Panc1 (cell line): Measurements from ENCODE around the gene SNRNP48. TPM values are rescaled to one million over a fixed set of nuclear protein-coding genes. Genes with fewer than 3 reads are reported as not detected.

ENCODE experiments used
- ATAC-seq: fragments of 200-7000 bp; cut with Tn5 transposase; 2 replicates; pipeline ENCODE4 v1.9.1; 2020; ENCODE audit warnings: mild to moderate bottlenecking, moderate library complexity
- BruUV-seq: library from RNA; stranded (reverse); fragments of 400-500 nt; replicated peaks from 2 replicates; lab custom pipeline; 2021; lab: Mats Ljungman, UMichigan
- CTCF ChIA-PET: fragments of 300-600 bp; sonication (Branson Sonifier 250); formaldehyde crosslinking; loops from one replicate; lab custom pipeline; 2022; ENCODE audit warnings: antibody characterized with exemption; lab: Charles Lee
- POLR2A ChIA-PET: fragments of 300-600 bp; sonication (Branson Sonifier 250); formaldehyde crosslinking; loops from one replicate; lab custom pipeline; 2022; ENCODE audit warnings: antibody characterized with exemption; lab: Charles Lee
- DNase-seq: peaks from one replicate; pipeline ENCODE4 v3.0.0-alpha.2; 2010; ENCODE audit warnings: low read depth, low spot score
- H3K27ac ChIP-seq: 2 replicates; pipeline ENCODE4 v1.5.1; 2011; ENCODE audit warnings: mild to moderate bottlenecking, low read length, inconsistent platforms
- H3K27me3 ChIP-seq: fragments of 200-500 bp; sonication (Bioruptor generic); 2 replicates; pipeline ENCODE4 v1.6.0; 2014; ENCODE audit warnings: low read length, inconsistent platforms; ENCODE audit not compliant: control insufficient read depth, insufficient read depth
- H3K36me3 ChIP-seq: fragments of 200-500 bp; sonication (Bioruptor generic); 2 replicates; pipeline ENCODE4 v1.5.1; 2014; ENCODE audit warnings: inconsistent platforms, mild to moderate bottlenecking, low read length, moderate library complexity; ENCODE audit not compliant: control insufficient read depth, insufficient read depth
- H3K4me1 ChIP-seq: 2 replicates; pipeline ENCODE4 v1.5.1; 2011; ENCODE audit warnings: inconsistent platforms, mild to moderate bottlenecking, low read length, moderate library complexity; ENCODE audit not compliant: control insufficient read depth, insufficient read depth
- H3K4me3 ChIP-seq, 2 experiments: 2 replicates each; pipeline ENCODE4 v1.5.1; 2011 to 2012; ENCODE audit warnings: low read depth in 2 of 2, low read length in 2 of 2, mild to moderate bottlenecking in 2 of 2, inconsistent platforms in 1 of 2, moderate library complexity in 1 of 2
- H3K9me3 ChIP-seq: fragments of 200-500 bp; sonication (Bioruptor generic); 2 replicates; pipeline ENCODE4 v1.5.1; 2014; ENCODE audit warnings: low read depth, mild to moderate bottlenecking, inconsistent platforms, low read length, moderate library complexity; ENCODE audit not compliant: control insufficient read depth, insufficient read depth
- POLR2AphosphoS5 ChIP-seq: IDR thresholded peaks from 2 replicates; pipeline ENCODE4 v1.6.1; 2012; ENCODE audit warnings: mild to moderate bottlenecking, low read depth, low read length, moderate library complexity
- SIN3A ChIP-seq: IDR thresholded peaks from 2 replicates; pipeline ENCODE4 v1.6.1; 2012; ENCODE audit warnings: low read depth, mild to moderate bottlenecking, low read length, moderate library complexity, borderline replicate concordance; ENCODE audit not compliant: insufficient read depth
- TCF7L2 ChIP-seq: IDR thresholded peaks from 2 replicates; pipeline ENCODE4 v1.6.1; 2011; ENCODE audit warnings: mild to moderate bottlenecking, low read depth, low read length, inconsistent platforms
- in situ Hi-C: cut with HindIII; loops from 2 replicates; pipeline ENCODE4 v1.10.0; 2016; ENCODE audit warnings: low sequenced_read_pairs, low pct_unique_long_range_greater_than_20kb
- intact Hi-C: fragments of 100-400 bp; cut with micrococcal nuclease; formaldehyde crosslinking; loops from one replicate; pipeline ENCODE4 v1.10.0; 2022; ENCODE audit not compliant: unreplicated experiment
- total RNA-seq: library from RNA; stranded (reverse); gene quantifications from one replicate; pipeline ENCODE4 v1.2.1, GENCODE V29; 2021; ENCODE audit not compliant: unreplicated experiment
- TF ChIP-seq, protein P1 (sequence below), 2 experiments: IDR thresholded peaks; 2 replicates each; pipeline ENCODE4 v1.6.1; 2011 to 2012; ENCODE audit warnings: low read depth in 2 of 2, control low read depth in 1 of 2, low read length in 1 of 2, mild to moderate bottlenecking in 1 of 2, moderate library complexity in 1 of 2; ENCODE audit not compliant: insufficient read depth in 1 of 2
- TF ChIP-seq, protein P2 (sequence below): fragments of 450-650 bp; IDR thresholded peaks from 2 replicates; pipeline ENCODE4 v1.5.1; 2017; ENCODE audit warnings: mild to moderate bottlenecking

The SNRNP48 gene
- total RNA-seq, 1 experiment from 2014 or later = 10.7 TPM

DNA sequence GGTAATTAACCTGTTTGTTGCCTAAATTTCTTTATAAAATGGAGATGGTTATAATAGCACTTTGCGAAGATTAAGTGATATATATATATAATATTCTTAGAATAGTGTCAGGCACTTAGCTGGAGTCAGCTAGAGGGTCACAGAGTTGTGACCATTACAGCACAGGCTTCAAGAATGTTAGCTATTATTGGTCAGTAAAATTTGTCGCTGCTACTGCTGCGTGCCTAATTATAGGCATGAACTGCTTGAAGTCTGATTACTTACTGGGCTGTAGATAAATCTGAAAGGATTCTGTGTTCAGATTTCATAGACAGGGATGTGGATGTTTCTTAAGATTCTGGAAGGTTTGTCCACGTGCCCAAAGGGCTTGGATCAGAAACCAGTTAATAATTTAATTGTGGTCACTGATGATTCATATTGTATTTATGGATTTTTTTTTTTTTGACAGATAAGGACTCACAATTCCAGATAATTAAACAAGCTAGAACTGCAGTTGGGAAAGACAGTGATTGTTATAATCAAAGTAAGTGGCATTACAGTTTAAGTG is 4.7 kb downstream of the SNRNP48 start:
- H3K9me3 ChIP-seq = no peaks in the 10 kb centered on the region
- in situ Hi-C loops = no loop called here
- ChIA-PET POLR2A (interaction anchor here (0.5 kb wide), 1 partner anchor 128 kb away, joined by 5 read pairs; no protein-coding TSS in a partner anchor), CTCF (interaction anchor here (0.5 kb wide), 2 partner anchors 122 to 170 kb away, joined by 3 to 4 read pairs; no protein-coding TSS in a partner anchor)
- H3K27me3 ChIP-seq = no peaks in the 10 kb centered on the region
- H3K36me3 ChIP-seq = peaks cover 38% of the 10 kb centered on the region
- TF ChIP-seq POLR2AphosphoS5 = no peak
- TF ChIP-seq TCF7L2 = no peak
- TF ChIP-seq, protein P1, sequence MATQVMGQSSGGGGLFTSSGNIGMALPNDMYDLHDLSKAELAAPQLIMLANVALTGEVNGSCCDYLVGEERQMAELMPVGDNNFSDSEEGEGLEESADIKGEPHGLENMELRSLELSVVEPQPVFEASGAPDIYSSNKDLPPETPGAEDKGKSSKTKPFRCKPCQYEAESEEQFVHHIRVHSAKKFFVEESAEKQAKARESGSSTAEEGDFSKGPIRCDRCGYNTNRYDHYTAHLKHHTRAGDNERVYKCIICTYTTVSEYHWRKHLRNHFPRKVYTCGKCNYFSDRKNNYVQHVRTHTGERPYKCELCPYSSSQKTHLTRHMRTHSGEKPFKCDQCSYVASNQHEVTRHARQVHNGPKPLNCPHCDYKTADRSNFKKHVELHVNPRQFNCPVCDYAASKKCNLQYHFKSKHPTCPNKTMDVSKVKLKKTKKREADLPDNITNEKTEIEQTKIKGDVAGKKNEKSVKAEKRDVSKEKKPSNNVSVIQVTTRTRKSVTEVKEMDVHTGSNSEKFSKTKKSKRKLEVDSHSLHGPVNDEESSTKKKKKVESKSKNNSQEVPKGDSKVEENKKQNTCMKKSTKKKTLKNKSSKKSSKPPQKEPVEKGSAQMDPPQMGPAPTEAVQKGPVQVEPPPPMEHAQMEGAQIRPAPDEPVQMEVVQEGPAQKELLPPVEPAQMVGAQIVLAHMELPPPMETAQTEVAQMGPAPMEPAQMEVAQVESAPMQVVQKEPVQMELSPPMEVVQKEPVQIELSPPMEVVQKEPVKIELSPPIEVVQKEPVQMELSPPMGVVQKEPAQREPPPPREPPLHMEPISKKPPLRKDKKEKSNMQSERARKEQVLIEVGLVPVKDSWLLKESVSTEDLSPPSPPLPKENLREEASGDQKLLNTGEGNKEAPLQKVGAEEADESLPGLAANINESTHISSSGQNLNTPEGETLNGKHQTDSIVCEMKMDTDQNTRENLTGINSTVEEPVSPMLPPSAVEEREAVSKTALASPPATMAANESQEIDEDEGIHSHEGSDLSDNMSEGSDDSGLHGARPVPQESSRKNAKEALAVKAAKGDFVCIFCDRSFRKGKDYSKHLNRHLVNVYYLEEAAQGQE (IDR thresholded peaks at IDR 0.05; ENCODE audit: insufficient read depth in 1 of 2, low read depth in 2 of 2, low read length in 1 of 2) = no peak
- TF ChIP-seq SIN3A = no peak
- TF ChIP-seq, protein P2, sequence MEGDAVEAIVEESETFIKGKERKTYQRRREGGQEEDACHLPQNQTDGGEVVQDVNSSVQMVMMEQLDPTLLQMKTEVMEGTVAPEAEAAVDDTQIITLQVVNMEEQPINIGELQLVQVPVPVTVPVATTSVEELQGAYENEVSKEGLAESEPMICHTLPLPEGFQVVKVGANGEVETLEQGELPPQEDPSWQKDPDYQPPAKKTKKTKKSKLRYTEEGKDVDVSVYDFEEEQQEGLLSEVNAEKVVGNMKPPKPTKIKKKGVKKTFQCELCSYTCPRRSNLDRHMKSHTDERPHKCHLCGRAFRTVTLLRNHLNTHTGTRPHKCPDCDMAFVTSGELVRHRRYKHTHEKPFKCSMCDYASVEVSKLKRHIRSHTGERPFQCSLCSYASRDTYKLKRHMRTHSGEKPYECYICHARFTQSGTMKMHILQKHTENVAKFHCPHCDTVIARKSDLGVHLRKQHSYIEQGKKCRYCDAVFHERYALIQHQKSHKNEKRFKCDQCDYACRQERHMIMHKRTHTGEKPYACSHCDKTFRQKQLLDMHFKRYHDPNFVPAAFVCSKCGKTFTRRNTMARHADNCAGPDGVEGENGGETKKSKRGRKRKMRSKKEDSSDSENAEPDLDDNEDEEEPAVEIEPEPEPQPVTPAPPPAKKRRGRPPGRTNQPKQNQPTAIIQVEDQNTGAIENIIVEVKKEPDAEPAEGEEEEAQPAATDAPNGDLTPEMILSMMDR = no peak
- no TSS peak for BruUV-seq
- H3K4me1 ChIP-seq = peaks cover 8% of the 10 kb centered on the region
- no peak overlapping the region for H3K27ac ChIP-seq
- ATAC-seq = no peak
- intact Hi-C loops = no loop called here
- H3K4me3 ChIP-seq = no peak overlapping the region
- no peak for DNase-seq

DNA sequence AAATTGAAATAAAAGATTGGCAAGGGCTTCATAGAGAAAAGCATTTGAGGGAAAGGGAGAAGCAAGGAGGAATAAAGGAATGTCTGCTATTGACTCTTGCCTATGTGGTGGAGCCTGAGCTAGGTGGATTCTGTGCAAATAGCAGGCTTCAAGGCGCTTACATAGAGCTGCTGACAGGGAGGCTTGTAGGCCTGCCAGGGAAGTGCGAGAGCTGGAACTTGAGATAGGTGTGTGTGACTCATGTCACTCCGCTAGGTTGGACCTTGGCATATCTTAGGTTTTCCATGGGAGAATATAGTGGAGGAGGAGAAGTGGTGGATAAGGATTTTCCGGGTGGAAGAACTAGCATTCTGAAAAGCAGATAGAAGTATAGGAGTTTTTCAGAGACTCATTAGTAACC is 14.0 kb downstream of the SNRNP48 start:
- no peak overlapping the region for H3K4me3 ChIP-seq
- H3K27ac ChIP-seq = no peak overlapping the region
- BruUV-seq = no TSS peak
- CTCF ChIA-PET = interaction anchor here (0.6 kb wide), 1 partner anchor 35 kb away, joined by 3 read pairs; no protein-coding TSS in a partner anchor
- DNase-seq = no peak
- no peaks in the 10 kb centered on the region for H3K4me1 ChIP-seq
- peaks cover 65% of the 10 kb centered on the region for H3K36me3 ChIP-seq
- no peak for ATAC-seq
- intact Hi-C loops = no loop called here
- no peaks in the 10 kb centered on the region for H3K27me3 ChIP-seq
- TF ChIP-seq TCF7L2 (no peak), SIN3A (no peak), POLR2AphosphoS5 (no peak)
- TF ChIP-seq, protein P2 = no peak
- TF ChIP-seq, protein P1 (IDR thresholded peaks at IDR 0.05; ENCODE audit: insufficient read depth in 1 of 2, low read depth in 2 of 2, low read length in 1 of 2) = no peak
- no peaks in the 10 kb centered on the region for H3K9me3 ChIP-seq
- in situ Hi-C loops = no loop called here
- POLR2A ChIA-PET = no interaction called here
